HepG2 (cell line): Measurements from ENCODE around the gene SRSF4.

Experiments used
- AGO1 ChIP-seq: fragments of 200-400 bp; formaldehyde crosslinking; IDR thresholded peaks from 2 replicates; pipeline ENCODE4 v1.6.1; 2017; ENCODE audit warnings: mild to moderate bottlenecking, low read depth, low read length, moderate library complexity; ENCODE audit not compliant: poor library complexity, severe bottlenecking
- CBX5 ChIP-seq: sonication (generic); formaldehyde crosslinking; IDR thresholded peaks from 2 replicates; pipeline ENCODE4 v1.4.0; 2020; ENCODE audit warnings: missing genetic modification reagents, borderline replicate concordance
- CCAR2 ChIP-seq: fragments of 200-400 bp; formaldehyde crosslinking; optimal IDR thresholded peaks from 2 replicates; pipeline ENCODE3; 2018; ENCODE audit warnings: low read depth, mild to moderate bottlenecking, low read length, moderate library complexity
- CTCF ChIP-seq: sonication (generic); formaldehyde crosslinking; IDR thresholded peaks from 2 replicates; pipeline ENCODE4 v1.5.0; 2020; ENCODE audit warnings: mild to moderate bottlenecking, missing genetic modification reagents, moderate library complexity
- EZH2 ChIP-seq: conservative IDR thresholded peaks from 2 replicates; pipeline ENCODE4 v1.6.1; 2012; ENCODE audit warnings: mild to moderate bottlenecking, low read depth, low read length, moderate library complexity
- FOXM1 ChIP-seq: sonication (generic); formaldehyde crosslinking; IDR thresholded peaks from 2 replicates; pipeline ENCODE4 v1.5.0; 2020; ENCODE audit warnings: missing genetic modification reagents
- KDM6A ChIP-seq: IDR thresholded peaks from 2 replicates; pipeline ENCODE4 v1.6.1; 2016; ENCODE audit warnings: low read depth
- MAX ChIP-seq: IDR thresholded peaks from 2 replicates; pipeline ENCODE4 v1.6.1; 2012; ENCODE audit warnings: inconsistent platforms
- RBFOX2 ChIP-seq: fragments of 200-400 bp; formaldehyde crosslinking; IDR thresholded peaks from 2 replicates; pipeline ENCODE4 v1.6.1; 2017; ENCODE audit warnings: low read depth, mild to moderate bottlenecking, low read length
- TFAP4 ChIP-seq: sonication (generic); IDR thresholded peaks from 2 replicates; pipeline ENCODE4 v1.6.1; 2016; ENCODE audit warnings: low read depth, borderline replicate concordance
- ZNF580 ChIP-seq: IDR thresholded peaks from 2 replicates; pipeline ENCODE4 v1.6.1; 2016; ENCODE audit warnings: low read depth, borderline replicate concordance
- ZNF768 ChIP-seq: sonication (generic); formaldehyde crosslinking; IDR thresholded peaks from 2 replicates; pipeline ENCODE4 v1.4.0; 2020; ENCODE audit warnings: missing genetic modification reagents

- TF ChIP-seq CCAR2 (no peak), CBX5 (CRISPR knock-in tag) (no peak), MAX (no peak), RBFOX2 (no peak), AGO1 (no peak), KDM6A (CRISPR knock-in tag) (no peak), EZH2 (no peak), ZNF768 (CRISPR knock-in tag) (no peak), ZNF580 (CRISPR knock-in tag) (no peak), TFAP4 (no peak), FOXM1 (CRISPR knock-in tag) (no peak), CTCF (CRISPR knock-in tag) (no peak)
Measured at GRCh38 chr1:29193879-29194455, 12.3 kb upstream of the SRSF4 start.
